Esophagus squamous epithelium (tissue), 4 donors: ENCODE data around the gene HEY2.

Experiments
- CTCF ChIP-seq, 6 experiments: fragments of 450-650 bp in 4 of 6; fragments of 200-600 bp in 2 of 6; sonication (generic) in 2 of 6; IDR thresholded peaks; one replicate each; pipeline ENCODE4 v1.5.1; 2016 to 2019; ENCODE audit warnings: antibody characterized with exemption in 6 of 6, mild to moderate bottlenecking in 4 of 6, moderate library complexity in 4 of 6
- POLR2A ChIP-seq, 4 donors: fragments of 450-650 bp; IDR thresholded peaks; one replicate each; pipeline ENCODE4 v1.6.1; 2017; ENCODE audit warnings: antibody characterized with exemption in 4 of 4, mild to moderate bottlenecking in 4 of 4, moderate library complexity in 3 of 4

GRCh38 chr6:125766641-125767040 lies 17.2 kb downstream of the HEY2 start:
- TF ChIP-seq POLR2A (IDR thresholded peaks at IDR 0.05) (no peak), CTCF (IDR thresholded peaks at IDR 0.05) (no peak)
